T-helper 2 cell (primary cell): Measurements from ENCODE around the gene NDE1.
"Not testable (repeated sequence)": the region's sequence is repeated elsewhere in the genome, so short reads cannot be mapped to it uniquely, and the experiment has no call there.

Experiments used
- DNase-seq, 5 experiments: peaks; one replicate each; pipeline versions ENCODE4 v3.0.0 to v3.0.0-alpha.2; 2012 to 2022

Gene NDE1

DNA sequence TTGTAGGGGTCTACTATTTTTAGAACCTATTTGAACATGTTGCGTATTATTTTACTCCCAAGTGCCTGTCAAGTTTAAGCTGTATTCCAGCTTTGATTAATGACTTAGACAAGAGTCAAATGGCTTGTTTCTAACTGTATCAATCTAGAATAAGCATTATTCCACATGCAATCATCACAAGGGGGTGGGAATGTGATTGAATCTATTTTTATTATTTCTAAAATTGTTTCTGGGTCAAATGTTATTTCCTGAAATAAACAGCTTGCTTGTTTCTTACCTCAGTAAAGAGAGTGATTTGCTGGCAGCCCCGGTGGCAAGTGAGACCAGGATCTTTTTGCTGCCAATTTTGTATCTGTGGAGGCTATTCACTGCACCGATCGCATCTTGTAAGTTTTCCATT is 28.6 kb upstream of the NDE1 start:
- DNase-seq, result no peak

DNA sequence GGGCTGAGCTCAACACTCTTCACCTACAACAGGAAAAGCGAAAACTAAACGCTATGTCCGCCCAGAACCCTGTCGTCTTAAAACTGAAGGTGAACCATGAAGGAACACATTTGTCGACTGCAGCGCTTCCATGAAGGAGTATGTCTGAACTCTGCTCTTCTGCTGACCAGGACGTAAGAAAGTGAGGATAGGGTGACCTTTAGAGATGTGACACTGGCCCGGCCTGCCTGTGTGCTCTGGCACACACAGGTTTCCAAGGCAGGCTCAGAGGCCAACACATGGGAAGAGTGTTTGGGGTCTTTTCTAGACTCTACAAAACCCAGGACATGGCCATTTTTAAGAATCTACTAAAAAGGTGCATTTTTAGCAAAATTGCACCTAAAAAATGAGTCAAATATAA is 28.2 kb upstream of the NDE1 start:
- DNase-seq, result no peak

DNA sequence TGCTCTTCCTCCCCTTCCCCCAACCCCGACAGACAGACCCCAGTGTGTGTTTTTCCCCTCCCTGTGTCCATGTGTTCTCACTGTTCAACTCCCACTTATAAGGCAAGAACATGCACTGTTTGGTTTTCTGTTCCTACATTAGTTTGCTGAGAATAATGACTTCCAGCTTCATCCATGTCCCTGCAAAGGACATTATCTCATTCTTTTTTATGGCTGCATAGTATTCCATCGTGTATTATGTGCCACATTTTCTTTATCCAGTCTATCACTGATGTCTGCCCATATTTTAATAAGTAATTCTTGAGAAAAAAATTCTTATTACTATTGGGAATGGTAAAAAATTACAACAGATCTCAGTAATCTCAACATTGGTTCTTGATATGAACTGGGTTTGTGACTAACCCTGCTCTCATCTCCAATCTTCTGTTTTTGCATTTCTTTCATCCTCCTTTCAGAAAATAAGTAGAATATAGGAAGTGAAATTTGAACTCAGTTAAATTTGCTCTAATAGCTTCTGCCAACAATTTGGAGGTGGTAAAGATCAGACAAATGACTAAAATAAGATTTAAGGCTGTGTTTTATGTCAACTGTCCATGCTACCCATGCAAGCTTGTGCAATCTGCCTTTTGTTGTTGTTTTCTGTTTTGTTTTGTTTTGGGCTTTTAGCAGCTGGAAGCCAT is 18.2 kb upstream of the NDE1 start:
- no peak for DNase-seq

DNA sequence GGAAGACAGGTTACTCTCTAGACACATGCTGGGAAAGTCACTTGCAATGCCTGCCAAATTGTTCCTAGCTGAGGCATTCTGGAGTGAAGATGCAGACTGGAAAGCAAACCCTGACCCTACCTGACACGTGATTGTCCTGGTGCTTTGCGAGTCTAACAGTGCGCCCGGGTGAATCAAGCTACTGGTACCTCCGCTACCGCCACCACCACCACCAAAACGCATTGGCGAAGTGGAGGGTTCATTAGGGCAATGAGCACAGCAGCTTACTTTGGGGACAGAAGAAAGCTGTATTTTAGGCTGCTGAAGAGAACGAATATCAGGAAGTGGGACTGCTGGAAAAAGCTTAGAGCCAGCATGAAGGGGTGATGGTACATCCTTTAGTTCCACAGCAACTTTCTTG is 14.1 kb upstream of the NDE1 start:
- no peak for DNase-seq

DNA sequence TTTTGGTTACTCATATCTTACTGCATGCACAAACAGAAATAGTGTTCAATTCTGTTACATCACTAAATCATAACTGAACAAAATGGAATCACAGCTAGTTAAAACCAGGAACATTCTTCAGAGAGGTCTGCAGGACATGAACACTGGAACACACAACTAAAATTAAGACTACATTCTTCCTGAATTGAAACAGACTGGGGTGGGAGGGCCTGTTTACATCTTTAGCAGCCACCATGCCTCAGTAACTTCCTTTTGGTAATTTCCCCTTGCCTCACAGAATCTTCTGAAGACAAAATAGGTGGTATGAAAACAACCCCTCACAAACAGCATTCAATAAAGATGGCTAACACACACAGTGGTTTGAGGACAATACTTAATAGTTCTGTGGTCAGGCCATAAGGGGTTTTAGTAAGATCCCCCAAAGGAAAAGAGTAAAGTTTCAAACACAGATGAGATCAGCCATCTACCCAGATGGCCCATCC is 13.6 kb upstream of the NDE1 start:
- DNase-seq, result peak in 1 of 5 experiments; percentile 45

DNA sequence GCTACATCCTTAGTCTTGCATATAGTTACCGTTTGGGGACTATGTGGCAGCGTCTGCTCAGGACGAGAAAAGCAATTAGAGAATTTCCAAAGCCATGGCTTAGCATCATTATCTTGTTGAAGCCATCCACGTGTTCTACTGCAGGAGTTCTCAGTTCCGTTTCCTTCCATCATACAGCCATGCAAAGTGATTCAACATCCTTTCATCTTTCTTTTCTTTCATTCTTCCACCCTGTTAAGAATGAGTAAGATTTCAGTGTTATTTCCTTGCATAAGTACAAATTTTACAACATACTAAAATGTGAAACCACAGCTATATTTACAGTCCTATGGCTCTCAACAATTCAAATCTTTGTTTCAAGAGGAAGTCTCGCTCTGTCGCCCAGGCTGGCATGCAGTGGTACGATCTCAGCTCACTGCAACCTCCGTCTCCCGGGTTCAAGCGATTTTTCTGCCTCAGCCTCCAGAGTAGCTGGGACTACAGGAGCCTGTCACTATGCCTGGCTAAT is 10.9 kb upstream of the NDE1 start:
- peak in 2 of 5 experiments; percentile 7 to 54 for DNase-seq

DNA sequence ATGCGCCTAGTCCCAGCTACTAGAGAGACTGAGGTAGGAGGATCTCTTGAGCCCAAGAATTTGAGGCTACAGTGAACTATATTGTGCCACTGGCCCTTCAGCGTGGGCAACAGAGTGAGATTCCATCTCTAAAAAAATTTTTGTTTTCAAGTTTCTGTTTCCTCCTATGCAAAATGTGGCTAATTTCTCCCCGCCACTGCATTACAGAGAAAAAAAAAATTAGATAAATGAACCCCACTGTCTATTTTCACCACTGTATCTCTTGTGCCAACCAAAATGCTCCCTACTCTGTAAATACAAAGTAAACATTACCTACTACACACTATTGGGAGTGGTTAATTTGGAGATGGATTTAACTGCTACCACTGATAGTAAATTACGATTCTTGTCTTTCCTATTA is 9.1 kb upstream of the NDE1 start:
- no peak for DNase-seq

DNA sequence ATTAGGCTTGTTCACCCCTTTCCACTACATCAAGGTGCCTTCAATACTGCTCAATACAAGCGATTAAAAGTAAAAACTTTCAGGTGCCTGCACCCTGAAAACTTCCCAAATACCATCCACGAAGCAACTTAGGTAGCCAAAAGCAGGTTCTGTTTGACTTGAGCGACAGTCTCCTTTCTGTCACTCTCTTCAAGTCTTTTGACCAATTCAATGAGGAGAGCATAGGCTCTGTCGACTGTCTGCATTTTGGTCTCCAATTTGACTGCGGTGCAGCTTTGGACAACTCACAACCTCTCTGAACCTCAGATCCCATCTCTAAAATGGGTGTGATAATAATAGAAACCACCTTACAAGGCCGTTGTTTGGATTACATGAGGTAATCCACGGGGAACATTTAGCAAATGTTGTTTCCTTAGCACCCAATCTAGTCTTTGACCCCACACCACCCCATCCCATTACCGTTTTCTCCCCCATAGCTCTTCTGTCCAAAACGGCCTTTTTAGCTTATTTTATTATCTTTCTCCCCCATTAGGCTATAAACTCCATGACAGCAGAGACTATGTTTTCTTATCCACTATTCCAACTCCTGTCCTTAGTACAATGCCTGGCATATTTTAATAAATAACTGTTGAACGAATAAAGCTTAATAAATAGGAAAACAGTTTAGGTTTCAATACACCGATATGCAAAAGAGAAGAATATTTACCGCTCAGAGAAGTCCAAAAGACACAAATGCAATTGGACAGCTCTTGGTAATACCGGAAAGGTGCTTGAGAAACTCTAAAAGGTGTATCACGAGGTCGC is 8.1 kb upstream of the NDE1 start:
- peak in 1 of 5 experiments; percentile 27 for DNase-seq

DNA sequence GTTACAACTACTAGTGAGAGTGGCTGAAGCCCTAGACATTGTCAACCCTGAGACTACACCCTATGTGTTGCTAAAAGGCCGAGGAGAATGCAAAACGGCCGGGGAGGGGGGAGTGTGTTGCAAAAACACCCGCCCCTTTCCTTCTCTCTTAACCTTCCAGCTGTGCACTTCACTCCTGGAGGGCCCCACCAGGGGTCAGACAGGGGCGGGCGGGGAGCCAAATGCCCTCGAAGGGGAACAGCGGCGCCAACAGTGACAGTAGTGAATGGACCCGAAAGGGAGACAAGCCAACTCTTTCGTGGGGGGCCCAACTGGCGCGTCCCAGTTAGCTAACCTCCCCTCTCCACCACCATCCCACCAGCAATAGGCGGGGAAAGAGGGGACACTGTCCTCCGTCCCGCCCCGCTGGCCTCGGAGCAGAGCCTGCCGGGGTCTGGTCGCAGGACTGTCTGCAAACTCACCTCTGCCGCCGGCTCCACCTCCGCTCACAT is 7.4 kb upstream of the NDE1 start:
- peak; percentile 54 to 89 (median 74) for DNase-seq

DNA sequence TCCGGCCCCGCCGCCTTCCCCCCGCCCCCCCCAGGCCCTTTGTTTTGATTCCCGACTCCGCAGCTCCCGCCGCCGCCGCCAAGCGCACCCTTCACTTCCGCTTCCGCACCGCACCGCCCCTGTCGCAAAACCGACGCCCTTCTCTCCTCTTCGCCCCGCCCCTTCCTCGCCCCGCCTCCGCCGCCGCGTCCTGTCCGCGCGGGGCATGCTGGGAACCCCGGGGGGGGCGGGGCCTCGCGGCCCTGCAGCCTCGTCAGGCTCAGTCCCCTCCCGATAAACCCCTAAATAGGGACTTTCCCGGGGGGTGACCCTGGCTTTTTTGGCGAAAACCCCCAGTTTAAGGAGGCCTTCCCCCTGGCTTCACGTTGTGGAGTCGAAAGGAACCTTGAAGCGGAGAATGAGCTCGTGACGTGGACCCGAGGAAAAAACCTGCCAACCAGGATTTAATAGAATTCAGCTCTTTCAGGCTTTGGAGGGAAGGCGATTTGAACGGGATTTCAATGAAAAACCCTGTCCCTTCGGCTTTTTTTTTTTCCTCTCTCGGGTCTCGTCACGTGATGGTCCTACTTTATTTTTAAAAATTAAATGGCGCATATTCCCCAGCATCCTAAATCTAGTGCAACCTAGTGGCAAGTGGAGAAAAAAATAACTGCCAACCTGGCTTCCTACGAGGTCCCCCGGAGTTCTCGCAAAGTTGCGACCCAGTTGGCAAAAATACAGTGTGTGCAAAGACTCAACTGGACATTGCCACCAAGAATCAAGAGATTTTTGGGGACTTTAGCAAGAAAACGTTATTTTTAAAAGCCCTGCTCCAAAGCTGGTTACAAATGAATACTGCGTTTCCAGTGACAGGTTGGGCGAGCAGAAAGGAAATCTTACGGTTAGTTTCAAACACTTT is 6.7 kb upstream of the NDE1 start, which contains the start of gene MARF1:
Gene MARF1, minus strand, starts transcription at position 107 of the 898 bp plus-strand sequence. CDS start 3,921 bp downstream, outside the sequence.
- DNase-seq, result peak; percentile 98 to 100 (median 99)

DNA sequence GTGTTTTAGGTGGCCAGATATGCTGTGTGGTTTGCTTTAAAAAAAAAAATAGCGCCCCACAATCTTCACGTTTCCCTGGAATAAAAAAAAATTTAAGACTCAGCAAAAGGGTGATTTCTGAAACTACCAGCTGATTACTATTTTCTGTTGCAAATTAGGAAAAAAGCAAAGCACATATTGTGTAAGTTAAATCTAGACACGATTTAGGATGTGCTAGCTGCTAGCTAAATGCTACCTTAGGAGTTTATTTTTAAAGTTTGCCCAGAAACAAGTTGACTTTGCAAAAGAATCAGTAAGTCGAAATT is 6.1 kb upstream of the NDE1 start:
- DNase-seq, result no peak

DNA sequence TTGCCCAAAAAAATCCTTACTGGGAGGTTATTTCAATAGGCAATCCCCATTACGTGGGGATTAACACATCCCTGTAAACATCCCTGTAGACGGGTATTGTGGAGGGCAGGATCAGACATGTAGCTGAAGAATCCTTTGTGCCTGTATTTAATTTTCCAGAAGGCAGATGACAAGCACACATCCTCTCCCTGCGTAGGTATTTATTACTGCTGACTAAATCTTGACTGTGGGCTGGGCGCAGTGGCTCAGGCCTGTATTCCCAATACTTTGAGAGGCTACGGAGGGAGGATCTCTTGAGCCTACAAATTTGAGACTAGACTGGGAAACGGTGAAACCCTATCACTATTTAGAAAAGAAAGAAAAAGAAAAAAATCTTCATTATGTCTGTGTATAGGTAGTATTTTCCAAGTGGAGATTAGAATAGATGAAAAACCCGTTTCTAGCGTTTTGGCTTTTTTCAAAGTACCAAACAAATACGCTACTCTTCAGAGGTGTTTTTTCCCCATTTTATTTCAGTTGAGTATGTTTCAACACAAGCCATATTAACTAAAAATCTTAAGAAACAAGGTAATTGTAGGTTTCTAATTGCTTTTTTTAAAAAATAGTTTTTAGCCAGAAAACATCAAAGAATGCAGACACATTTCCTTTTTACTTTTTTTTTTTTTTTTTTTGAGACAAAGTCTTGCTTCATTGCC is 5.6 kb upstream of the NDE1 start:
- DNase-seq, result no peak

DNA sequence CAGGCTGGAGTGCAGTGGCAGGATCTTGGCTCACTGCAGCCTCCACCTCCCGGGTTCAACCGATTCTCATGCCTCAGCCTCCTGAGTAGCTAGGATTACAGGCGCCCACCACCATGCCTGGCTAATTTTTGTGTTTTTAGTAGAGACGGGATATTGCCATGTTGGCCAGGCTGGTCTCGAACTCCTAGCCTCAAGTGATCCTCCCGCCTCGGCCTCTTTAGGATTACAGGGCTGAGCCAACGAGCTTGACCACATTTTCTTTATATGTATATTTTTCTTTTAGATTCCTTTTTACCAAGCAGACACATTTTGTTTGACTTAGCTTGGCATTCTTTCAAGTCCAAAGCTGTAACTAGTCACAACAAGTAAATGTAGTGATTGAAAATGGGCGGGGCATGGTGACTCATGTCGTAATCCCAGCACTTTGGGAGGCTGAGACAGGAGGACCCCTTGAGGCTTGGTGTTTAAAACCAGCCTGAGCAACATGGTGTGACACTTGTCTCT is 5.0 kb upstream of the NDE1 start:
- DNase-seq, result peak in 1 of 5 experiments; percentile 40

DNA sequence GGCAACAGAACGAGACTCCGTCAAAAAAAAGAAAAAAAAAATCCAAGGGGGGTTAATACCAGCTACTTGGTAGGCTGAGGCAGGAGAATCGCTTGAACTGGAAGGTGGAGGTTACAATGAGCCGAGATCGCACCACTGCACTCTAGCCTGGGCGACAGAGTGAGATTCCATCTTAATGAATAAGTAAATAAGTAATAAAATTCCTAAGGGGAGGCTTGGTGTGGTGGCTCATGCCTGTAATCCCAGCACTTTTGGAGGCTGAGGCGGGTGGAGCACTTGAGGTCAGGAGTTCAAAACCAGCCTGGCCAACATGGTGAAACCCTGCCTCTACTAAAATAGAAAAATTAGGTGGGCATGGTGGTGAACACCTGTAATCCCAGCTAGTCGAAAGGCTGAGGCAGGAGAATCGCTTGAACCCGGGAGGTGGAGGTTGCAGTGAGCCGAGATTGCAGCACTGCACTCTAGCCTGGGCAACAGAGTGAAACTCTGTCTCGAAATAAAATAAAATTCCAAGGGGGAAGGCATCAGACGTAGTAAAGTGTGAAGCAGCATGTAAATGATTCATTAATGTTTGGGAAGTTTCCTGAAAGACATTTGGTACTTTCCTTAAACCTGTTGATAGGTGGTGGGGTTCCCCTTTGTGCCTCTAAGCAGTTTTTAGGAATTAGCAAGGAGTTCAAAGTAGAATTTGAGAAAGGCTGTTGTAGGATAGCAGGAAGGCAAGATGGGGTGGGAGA is 3.3 kb upstream of the NDE1 start:
- not testable (repeated sequence) for DNase-seq

DNA sequence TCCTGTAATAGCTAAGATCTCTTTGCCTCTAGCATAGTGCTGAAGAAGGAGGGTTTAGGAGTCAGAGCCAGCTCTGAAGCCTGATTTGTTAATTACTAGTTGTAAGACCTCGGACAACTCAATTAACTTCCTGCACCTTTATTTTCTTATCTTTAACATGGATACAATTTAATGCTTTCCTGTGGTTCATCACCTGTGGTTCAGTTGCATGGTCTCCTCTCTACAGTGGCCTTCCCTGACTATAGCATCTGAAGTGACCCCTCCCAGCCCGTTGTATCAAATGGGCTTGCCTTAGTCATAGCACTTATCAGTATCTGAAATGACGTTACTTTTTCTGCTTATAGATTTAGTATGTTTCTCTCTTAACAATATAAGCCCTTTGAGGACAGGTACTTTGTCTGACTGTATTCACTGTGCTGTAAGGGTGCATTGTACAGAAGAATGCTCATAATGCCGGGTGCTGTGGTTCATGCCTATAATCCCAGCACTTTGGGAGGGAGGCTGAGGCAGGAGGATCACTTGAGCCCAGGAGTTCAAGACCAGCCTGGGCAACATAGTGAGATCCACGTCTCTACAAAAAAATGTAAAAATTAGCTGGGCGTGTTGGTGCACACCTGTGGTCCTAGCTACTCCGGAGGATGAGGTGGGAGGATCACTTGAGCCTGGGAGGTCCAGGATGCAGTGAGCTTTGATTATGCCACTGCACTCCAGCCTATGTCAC is 2.6 kb upstream of the NDE1 start:
- no peak for DNase-seq

DNA sequence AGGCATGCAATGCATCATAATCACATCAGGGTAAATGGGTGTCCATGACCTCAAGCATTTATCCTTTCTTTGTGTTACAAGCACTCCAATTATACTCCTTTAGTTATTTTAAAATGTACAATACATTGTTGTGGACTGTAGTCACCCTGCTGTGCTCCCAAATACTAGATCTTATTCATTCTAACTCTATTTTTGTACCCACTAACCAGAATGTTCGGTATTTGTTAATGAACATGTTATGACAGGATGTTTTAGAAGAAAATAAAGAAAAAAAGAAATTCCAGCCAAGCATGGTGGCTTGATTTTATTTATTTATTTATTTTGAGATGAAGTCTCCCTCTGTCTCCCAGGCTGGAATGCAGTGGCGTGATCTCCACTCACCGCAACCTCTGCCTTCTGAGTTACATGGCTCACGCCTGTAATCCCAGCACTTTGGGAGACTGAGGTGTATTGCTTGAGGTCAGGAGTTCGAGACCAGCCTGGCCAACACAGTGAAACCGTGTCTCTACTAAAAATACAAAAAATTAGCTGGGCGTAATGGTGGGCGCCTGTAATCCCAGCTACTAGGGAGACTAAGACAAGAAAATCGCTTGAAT is 1.8 kb upstream of the NDE1 start:
- no peak for DNase-seq

DNA sequence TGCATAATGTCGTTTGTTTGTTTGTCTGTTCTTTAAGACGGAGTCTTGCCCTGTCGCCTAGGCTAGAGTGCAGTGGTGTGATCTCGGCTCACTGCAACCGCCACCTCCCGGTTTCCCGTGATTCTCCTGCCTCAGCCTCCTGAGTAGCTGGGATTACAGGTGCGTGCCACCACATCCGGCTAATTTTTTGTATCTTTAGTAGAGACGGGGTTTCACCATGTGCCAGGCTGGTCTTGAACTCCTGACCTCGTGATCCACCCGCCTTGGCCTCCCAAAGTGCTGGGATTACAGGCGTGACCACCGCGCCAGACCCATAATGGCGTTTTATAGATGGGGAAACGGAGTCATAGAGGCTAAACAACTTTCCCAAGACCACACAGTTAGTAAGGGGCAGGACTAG is 734 bp upstream of the NDE1 start:
- not testable (repeated sequence) for DNase-seq

DNA sequence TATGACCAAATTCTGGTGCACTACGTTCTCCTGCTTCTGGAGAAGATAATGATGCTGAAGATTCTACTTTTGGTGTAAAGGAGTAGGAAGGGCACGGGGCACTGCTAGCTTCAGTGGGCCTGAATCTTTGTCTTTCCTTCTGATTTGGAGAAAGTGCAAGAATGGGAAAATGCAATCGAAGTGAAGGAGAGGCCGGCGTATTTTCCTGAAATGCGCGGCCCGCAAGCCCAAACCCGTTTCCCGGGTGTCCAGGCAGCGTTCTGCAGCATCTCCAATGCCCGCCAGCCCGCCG is 372 bp upstream of the NDE1 start:
- no peak for DNase-seq

DNA sequence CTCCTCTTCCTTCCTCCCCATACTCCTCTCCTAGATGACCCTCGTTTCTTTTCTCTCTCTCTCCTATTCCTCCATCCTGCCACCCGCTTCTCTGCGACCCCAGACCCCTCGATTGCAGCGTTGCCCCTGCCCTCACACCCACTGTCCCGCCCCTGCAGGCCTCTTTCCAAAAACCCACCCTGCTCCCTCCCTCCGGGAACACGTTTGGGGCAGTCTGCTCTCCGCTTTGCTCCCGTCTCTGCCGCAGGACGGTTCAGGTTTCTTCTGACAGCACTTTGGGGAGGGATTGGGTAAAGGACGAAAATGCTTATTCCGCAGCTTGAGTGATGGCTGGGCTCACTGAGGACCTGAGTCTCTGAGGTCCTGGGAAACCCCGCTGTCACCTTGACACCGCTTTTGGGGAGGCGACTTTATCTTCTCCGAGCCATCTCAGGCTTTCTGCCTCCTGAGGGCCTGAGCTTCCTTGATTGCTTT is 690 bp downstream of the NDE1 start:
- peak in 4 of 5 experiments; percentile 29 to 59 (median 37) for DNase-seq
